Neutrophil (primary cell): Measurements from ENCODE around the gene TCF21.

Experiments
- H3K27ac ChIP-seq: fragments of 200-600 bp; sonication (generic); 2 replicates; pipeline ENCODE4 v1.5.1; 2016; ENCODE audit warnings: mild to moderate bottlenecking, moderate library complexity
- H3K27me3 ChIP-seq: fragments of 200-600 bp; sonication (generic); 2 replicates; pipeline ENCODE4 v1.6.0; 2016; ENCODE audit warnings: mild to moderate bottlenecking
- H3K36me3 ChIP-seq: fragments of 200-600 bp; sonication (generic); 2 replicates; pipeline ENCODE4 v1.5.1; 2017
- H3K4me1 ChIP-seq, 2 experiments: fragments of 200-600 bp in 1 of 2; sonication (generic) in 1 of 2; 1 replicate in 1 of 2; 2 replicates in 1 of 2; pipeline versions ENCODE4 v1.5.1 to v1.6.1; 2013 to 2016; ENCODE audit warnings: low read depth in 1 of 2, low read length in 1 of 2, mild to moderate bottlenecking in 1 of 2, moderate library complexity in 1 of 2; ENCODE audit not compliant: control insufficient read depth in 1 of 2, insufficient read depth in 1 of 2
- H3K4me3 ChIP-seq, 2 experiments: fragments of 200-600 bp in 1 of 2; sonication (generic) in 1 of 2; 1 replicate in 1 of 2; 2 replicates in 1 of 2; pipeline ENCODE4 v1.5.1; 2013 to 2016; ENCODE audit warnings: low read depth in 1 of 2, low read length in 1 of 2, mild to moderate bottlenecking in 1 of 2, moderate library complexity in 1 of 2
- H3K9me3 ChIP-seq: fragments of 200-600 bp; sonication (generic); 2 replicates; pipeline ENCODE4 v1.5.1; 2016
- TF ChIP-seq, protein P1 (sequence below): fragments of 200-600 bp; sonication (generic); IDR thresholded peaks from 2 replicates; pipeline ENCODE4 v1.5.1; 2016; ENCODE audit warnings: antibody characterized with exemption

The TCF21 gene

DNA sequence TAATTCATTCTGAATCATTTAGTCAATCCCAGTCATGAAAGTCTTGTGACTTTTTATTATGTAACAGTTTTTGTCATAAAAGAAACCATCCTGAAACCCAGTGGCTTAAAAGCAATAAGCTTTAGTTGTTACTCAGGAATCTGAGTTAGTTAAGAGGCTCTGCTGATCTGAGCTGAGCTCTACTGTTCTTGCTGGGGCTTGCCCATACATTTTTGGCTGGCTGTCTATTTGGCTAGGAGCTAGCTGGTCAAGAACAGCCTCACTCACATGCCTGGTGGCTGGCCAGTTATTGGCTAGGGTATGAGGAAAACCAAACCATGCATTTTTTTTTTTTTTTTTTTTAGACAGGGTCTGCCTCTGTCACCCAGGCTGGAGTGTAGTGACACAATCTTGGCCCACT is 10.6 kb downstream of the TCF21 start:
- Histone ChIP-seq H3K9me3 (no peaks in the 10 kb centered on the region), H3K27ac (no peak overlapping the region), H3K27me3 (peaks cover 92% of the 10 kb centered on the region), H3K4me1 (no peaks in the 10 kb centered on the region), H3K4me3 (no peak overlapping the region), H3K36me3 (no peaks in the 10 kb centered on the region)
- TF ChIP-seq, protein P1, sequence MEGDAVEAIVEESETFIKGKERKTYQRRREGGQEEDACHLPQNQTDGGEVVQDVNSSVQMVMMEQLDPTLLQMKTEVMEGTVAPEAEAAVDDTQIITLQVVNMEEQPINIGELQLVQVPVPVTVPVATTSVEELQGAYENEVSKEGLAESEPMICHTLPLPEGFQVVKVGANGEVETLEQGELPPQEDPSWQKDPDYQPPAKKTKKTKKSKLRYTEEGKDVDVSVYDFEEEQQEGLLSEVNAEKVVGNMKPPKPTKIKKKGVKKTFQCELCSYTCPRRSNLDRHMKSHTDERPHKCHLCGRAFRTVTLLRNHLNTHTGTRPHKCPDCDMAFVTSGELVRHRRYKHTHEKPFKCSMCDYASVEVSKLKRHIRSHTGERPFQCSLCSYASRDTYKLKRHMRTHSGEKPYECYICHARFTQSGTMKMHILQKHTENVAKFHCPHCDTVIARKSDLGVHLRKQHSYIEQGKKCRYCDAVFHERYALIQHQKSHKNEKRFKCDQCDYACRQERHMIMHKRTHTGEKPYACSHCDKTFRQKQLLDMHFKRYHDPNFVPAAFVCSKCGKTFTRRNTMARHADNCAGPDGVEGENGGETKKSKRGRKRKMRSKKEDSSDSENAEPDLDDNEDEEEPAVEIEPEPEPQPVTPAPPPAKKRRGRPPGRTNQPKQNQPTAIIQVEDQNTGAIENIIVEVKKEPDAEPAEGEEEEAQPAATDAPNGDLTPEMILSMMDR, result no peak

DNA sequence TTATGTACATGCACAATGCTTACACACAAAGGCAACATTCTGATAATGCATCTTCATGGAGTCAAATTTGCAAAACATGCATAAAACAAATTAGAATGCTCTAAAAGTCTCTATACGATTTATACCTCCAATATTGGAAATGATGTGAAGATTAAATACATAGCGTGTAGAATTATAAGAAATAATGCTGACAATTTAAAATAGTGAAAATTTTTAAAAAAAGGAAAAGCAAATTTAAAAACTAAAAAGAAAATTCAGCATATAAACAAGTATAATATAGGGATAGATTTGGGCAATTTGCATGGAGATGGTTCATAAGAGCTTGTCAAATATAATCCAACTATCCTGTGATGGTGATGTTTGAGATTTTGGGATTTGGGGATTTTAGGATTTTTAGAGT is 14.9 kb downstream of the TCF21 start:
- Histone ChIP-seq H3K36me3 (no peaks in the 10 kb centered on the region), H3K4me1 (no peaks in the 10 kb centered on the region), H3K27me3 (peaks cover 91% of the 10 kb centered on the region), H3K27ac (no peak overlapping the region), H3K9me3 (no peaks in the 10 kb centered on the region), H3K4me3 (no peak overlapping the region)
- TF ChIP-seq, protein P1, result no peak

DNA sequence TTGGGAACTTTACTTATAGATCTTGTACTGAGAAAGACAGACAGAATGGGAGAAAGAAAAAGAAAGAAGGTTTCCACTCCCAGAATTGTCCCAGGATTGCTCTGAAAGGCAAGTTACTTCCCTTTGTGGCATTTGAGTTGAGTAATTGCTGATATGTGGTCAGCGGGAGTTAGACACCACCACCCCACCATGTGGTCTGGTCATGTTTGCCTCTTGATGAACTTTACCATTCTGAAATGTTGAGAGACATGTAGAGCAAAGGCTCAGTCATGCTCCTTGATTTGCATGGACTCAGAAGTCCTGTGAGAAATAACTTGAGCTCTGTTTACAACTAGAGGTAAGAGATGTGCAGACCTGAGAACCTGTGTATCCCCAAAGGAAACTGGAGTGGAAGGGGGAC is 17.1 kb downstream of the TCF21 start:
- no peaks in the 10 kb centered on the region for H3K4me1 ChIP-seq
- no peak overlapping the region for H3K4me3 ChIP-seq
- peaks cover 90% of the 10 kb centered on the region for H3K27me3 ChIP-seq
- TF ChIP-seq, protein P1, result no peak
- no peaks in the 10 kb centered on the region for H3K9me3 ChIP-seq
- no peaks in the 10 kb centered on the region for H3K36me3 ChIP-seq
- no peak overlapping the region for H3K27ac ChIP-seq

DNA sequence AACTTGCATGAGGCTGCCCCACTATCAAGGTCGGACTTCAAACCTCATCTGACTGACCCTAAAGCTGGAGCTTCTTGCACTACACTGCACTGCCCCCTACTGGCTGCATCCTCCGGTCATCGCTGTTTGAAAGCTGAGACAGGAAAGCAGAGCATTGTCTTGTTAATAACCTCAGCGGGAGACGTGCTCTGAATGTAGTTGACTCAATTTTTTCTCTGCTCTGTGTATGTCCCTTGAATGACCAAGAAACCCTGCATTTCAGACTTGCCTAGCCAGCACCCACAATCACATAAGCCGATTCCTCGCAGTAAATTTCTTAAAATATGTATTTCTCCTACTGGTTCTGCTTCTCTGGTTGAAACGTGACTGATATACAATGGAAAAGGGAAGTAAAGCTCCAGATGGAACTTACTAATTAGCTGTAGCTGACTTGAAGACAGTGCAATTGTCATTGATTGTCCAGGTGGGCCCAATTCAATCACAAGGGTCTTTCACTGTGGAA is 27.8 kb downstream of the TCF21 start:
- H3K4me1 ChIP-seq, result no peaks in the 10 kb centered on the region
- no peak overlapping the region for H3K27ac ChIP-seq
- TF ChIP-seq, protein P1, result no peak
- no peaks in the 10 kb centered on the region for H3K9me3 ChIP-seq
- no peak overlapping the region for H3K4me3 ChIP-seq
- H3K27me3 ChIP-seq, result peaks cover 45% of the 10 kb centered on the region
- H3K36me3 ChIP-seq, result no peaks in the 10 kb centered on the region

DNA sequence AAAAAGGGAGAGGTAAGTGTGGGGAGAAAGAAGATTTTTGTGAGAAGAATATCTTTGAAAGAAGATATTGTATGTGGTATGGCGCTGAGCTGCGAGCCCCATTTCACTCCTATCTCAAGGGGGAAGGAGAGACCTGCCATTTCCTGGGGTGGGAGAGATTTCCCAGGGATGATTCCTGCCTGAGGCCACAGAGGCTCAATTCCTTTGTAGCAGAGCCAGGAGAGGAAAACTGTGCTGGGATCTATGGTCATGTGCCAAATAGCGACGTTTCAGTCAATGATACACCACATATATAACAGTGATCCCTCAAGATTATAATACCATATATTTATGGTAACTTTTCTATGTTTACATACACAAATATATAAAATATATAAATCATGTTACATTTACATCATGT is 28.9 kb downstream of the TCF21 start:
- Histone ChIP-seq H3K9me3 (no peaks in the 10 kb centered on the region), H3K4me1 (no peaks in the 10 kb centered on the region), H3K4me3 (no peak overlapping the region), H3K36me3 (no peaks in the 10 kb centered on the region), H3K27me3 (peaks cover 37% of the 10 kb centered on the region), H3K27ac (no peak overlapping the region)
- TF ChIP-seq, protein P1, result no peak
